Memory B cell (primary cell): Measurements from ENCODE around the gene FBXO46.
A peak's percentile ranks its signal among the peaks of the same experiment; 100 is the strongest.

Experiments used
- ATAC-seq: fragments of 150-1000 bp; cut with Tn5 transposase; 2 replicates; pipeline ENCODE4 v1.10.0; 2021; ENCODE audit warnings: low read depth, mild to moderate bottlenecking, moderate library complexity
- DNase-seq, 2 donors: peaks; one replicate each; pipeline ENCODE4 v3.0.0; 2022; ENCODE audit warnings: low spot score in 2 of 2
- H3K27ac Mint-ChIP-seq: one replicate; pipeline ENCODE4 v1.8.0; 2022; ENCODE audit warnings: mild to moderate bottlenecking, moderate library complexity, mixed read lengths
- H3K27me3 Mint-ChIP-seq: one replicate; pipeline ENCODE4 v1.8.0; 2022; ENCODE audit warnings: mixed read lengths
- H3K36me3 Mint-ChIP-seq: one replicate; pipeline ENCODE4 v1.8.0; 2022; ENCODE audit warnings: mild to moderate bottlenecking, mixed read lengths
- H3K4me1 Mint-ChIP-seq: one replicate; pipeline ENCODE4 v1.8.0; 2022; ENCODE audit warnings: mixed read lengths
- H3K4me3 Mint-ChIP-seq: one replicate; pipeline ENCODE4 v1.8.0; 2022; ENCODE audit warnings: mild to moderate bottlenecking, moderate library complexity, mixed read lengths
- H3K9me3 Mint-ChIP-seq: one replicate; pipeline ENCODE4 v1.8.0; 2022; ENCODE audit warnings: mixed read lengths

FBXO46 gene

DNA sequence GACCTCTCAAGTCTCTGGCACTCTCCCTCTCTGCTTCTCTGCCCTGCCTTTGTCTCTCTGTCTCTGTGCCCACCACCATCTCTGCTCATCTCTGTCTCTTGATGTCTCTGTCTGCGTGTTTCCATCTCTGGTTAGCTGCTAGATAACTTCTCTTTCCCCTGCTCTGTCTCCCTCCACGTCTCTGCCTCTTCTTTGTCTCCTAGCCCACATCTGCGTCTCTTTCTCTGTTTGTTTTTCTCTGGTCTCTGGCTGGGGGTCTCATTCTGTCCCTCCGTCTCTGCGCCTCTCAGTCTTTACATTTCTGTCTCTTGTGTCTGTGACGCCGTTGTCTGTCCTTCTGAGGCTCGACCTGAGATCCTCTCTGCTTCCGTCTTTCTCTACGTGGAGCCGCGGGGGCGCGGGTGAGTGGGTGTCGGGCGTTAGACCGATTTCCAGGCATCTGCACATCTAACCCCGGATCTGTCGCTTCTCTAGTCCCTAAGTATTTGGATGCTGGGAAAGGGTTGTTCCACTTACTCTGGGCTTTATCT lies 62.3 kb downstream of the FBXO46 start:
- Mint-ChIP-seq H3K9me3 (no peaks in the 10 kb centered on the region), H3K27me3 (peaks cover 28% of the 10 kb centered on the region), H3K4me3 (peak overlapping the region; percentile 77), H3K4me1 (peaks cover 23% of the 10 kb centered on the region), H3K36me3 (peaks cover 1% of the 10 kb centered on the region), H3K27ac (no peak overlapping the region)
- no peak for DNase-seq
- peak; percentile 24 for ATAC-seq

DNA sequence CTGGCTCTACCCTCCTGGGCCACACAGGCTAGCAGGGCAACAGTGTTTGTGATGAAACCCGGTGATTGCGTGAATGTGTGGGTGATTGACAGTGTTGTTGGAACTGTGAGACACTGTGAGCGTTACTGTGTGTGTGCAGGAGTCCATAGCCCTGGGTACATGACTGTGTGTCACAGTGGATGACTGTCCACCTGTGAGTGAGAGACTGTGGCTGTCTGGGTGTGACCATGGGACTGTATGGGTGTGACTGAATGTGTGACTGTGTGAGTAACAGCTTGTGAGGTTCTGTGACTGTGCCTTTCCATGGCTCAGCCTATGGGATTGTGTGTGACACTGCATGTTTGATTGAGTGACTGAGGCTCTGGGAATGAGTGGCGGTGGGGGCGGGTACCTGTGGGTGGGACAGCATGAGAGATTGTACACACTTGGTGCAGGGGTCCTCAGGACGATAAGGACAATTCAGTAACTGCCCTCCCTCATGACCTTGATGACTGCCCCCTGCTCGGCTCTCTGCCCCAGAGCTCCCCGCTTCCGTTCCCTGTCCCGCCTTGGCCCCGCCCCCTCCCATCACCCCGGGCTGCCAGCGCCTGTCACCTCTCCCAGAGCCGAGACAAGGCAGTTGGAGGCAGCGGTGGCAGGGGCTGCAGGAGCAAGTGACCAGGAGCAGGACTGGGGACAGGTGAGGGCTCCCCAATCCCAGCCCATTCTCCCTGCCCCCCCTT lies 62.9 kb downstream of the FBXO46 start, which contains the start of gene GIPR:
GIPR (plus strand) TSS at position 602 of the 722 bp plus-strand sequence. CDS start 1,300 bp downstream, outside the sequence.
- no peaks in the 10 kb centered on the region for H3K9me3 Mint-ChIP-seq
- DNase-seq, result no peak
- no peak within 1 kb of the TSS for H3K27ac Mint-ChIP-seq
- ATAC-seq, result no peak
- H3K4me1 Mint-ChIP-seq, result peaks cover 23% of the 10 kb centered on the region
- H3K4me3 Mint-ChIP-seq, result peak within 1 kb of the TSS; percentile 77
- H3K27me3 Mint-ChIP-seq, result peaks cover 28% of the 10 kb centered on the region
- H3K36me3 Mint-ChIP-seq, result peaks cover 1% of the 10 kb centered on the region

DNA sequence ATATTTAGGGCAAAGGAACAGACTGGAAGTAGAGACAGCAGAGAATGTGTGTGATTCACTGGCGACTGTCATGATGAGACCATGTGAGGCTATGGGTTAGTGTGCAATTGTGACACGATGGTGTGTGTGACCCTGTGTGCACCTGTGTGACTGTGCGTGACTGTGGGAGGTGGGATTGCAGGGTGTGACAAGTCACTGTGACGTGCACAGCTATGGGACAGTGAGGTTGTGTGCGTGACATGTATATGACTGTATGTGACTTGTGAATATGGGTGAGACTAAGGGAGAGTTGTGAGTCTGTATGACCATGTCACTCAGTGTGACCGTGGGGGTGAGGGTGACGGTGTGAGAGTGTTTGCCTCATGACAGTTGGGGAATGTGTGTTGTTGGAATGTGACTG lies 66.1 kb downstream of the FBXO46 start:
- peaks cover 30% of the 10 kb centered on the region for H3K27me3 Mint-ChIP-seq
- no peak overlapping the region for H3K4me3 Mint-ChIP-seq

DNA sequence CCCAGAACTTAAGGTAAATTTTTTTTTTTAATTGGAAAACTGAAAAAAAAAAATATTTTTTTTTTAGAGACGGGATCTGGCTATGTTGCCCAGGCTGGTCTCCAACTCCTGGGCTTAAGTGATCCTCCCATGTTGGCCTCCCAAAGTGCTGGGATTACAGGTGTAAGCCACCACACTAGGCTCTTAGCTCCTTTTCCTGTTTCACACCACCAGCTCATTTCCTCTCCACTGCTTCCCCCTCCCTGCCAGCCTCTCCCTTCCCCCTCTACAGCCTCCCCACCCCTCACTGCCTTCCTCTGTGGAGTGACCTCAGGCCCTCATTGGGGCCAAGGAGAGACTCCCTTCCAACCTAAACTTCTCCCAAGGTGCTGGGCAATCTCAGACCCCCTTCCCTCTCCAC lies 66.9 kb downstream of the FBXO46 start:
- H3K4me1 Mint-ChIP-seq, result peaks cover 15% of the 10 kb centered on the region
- H3K4me3 Mint-ChIP-seq, result no peak overlapping the region
- H3K27me3 Mint-ChIP-seq, result peaks cover 31% of the 10 kb centered on the region
- no peaks in the 10 kb centered on the region for H3K36me3 Mint-ChIP-seq
- peaks cover 1% of the 10 kb centered on the region for H3K9me3 Mint-ChIP-seq
- no peak overlapping the region for H3K27ac Mint-ChIP-seq
- ATAC-seq (no peak), DNase-seq (no peak)

More for the DNA sequence above, 66.1 kb downstream of the FBXO46 start:
- ATAC-seq (no peak), DNase-seq (no peak)
- peaks cover 21% of the 10 kb centered on the region for H3K4me1 Mint-ChIP-seq
- H3K36me3 Mint-ChIP-seq, result no peaks in the 10 kb centered on the region
- H3K27ac Mint-ChIP-seq, result no peak overlapping the region
- no peaks in the 10 kb centered on the region for H3K9me3 Mint-ChIP-seq

DNA sequence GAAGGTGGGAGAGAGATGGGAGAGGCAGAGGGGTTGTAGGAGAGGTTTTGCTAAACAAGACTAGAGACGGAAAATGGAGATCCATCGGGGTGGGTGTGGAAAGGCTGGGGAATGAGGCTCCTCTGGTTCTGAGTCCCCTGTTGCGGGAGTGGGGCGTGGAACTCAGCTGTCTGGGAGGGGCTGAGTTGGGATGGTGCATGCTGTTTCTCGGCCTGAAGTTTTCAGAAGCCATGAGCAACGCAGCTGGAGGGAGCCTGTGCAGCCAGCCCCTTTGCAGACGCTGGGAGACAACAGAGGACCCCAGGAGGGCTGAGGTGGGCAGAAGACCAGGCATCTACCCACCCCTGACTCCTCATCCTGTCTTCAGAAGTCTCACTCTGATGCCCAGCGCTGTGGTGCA lies 70.1 kb downstream of the FBXO46 start:
- peaks cover 2% of the 10 kb centered on the region for H3K9me3 Mint-ChIP-seq
- peaks cover 5% of the 10 kb centered on the region for H3K4me1 Mint-ChIP-seq
- DNase-seq (no peak), ATAC-seq (no peak)
- no peaks in the 10 kb centered on the region for H3K36me3 Mint-ChIP-seq
- peaks cover 25% of the 10 kb centered on the region for H3K27me3 Mint-ChIP-seq
- no peak overlapping the region for H3K4me3 Mint-ChIP-seq
- H3K27ac Mint-ChIP-seq, result no peak overlapping the region
